GM21825 (cell line): ENCODE measurements around the gene SCAMP2.
"Not testable (repeated sequence)": the region's sequence is repeated elsewhere in the genome, so short reads cannot be mapped to it uniquely, and the experiment has no call there.

Source experiments
- ATAC-seq: cut with Tn5 transposase; IDR thresholded peaks from one replicate; pipeline ENCODE4 v1.9.1; 2021; ENCODE audit warnings: mild to moderate bottlenecking, moderate library complexity; ENCODE audit not compliant: unreplicated experiment

Gene SCAMP2

GRCh38 chr15:74891469-74891868 lies 18.3 kb upstream of the SCAMP2 start:
- no peak for ATAC-seq

DNA sequence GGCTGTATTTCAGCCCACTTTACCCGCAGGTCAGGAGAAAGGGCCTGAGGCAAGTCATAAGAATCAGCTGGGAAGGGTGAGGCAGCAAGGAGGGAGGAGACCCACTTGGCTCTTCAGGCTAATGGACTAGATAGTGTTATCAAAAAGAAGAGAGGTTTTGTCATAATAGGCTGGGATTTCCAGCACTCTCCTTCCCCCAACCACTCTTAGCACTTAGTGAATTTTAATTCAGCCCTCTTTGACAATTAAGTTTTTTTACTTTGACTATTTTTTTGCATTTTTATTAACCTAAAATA lies 17.4 kb upstream of the SCAMP2 start:
- no peak for ATAC-seq

GRCh38 chr15:74889883-74890664 lies 16.9 kb upstream of the SCAMP2 start, which contains the start of gene MPI:
TSS of gene MPI (plus strand) at chr15:74890042. CDS start at chr15:74890074, 32 bp downstream.
- peak; percentile 84 for ATAC-seq

DNA sequence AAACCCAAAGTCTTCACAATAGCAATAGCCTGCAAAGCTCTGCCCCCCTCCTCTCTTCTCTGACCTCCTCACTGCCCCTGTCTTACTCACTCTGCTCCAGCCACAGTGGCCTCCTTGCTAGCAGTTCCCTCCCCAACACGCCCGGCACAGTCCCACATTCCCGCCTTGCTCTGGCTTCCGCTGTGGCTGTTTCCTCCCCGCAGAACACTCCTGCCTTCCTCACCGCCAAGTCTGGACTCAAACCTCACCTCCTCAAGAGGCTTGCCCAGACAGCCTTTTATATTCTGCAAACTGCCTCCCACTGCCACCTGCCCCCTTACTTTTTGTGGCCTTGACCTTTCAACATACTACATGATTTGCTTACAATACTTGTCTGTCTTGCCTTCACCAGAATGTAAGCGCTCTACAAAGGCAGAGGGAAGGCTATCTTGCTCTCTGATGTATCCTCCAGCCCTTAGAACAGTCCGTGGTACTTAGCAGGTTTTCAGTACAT lies 16.3 kb upstream of the SCAMP2 start:
- ATAC-seq = peak; percentile 19

GRCh38 chr15:74888716-74889115 lies 15.6 kb upstream of the SCAMP2 start:
- ATAC-seq = no peak

DNA sequence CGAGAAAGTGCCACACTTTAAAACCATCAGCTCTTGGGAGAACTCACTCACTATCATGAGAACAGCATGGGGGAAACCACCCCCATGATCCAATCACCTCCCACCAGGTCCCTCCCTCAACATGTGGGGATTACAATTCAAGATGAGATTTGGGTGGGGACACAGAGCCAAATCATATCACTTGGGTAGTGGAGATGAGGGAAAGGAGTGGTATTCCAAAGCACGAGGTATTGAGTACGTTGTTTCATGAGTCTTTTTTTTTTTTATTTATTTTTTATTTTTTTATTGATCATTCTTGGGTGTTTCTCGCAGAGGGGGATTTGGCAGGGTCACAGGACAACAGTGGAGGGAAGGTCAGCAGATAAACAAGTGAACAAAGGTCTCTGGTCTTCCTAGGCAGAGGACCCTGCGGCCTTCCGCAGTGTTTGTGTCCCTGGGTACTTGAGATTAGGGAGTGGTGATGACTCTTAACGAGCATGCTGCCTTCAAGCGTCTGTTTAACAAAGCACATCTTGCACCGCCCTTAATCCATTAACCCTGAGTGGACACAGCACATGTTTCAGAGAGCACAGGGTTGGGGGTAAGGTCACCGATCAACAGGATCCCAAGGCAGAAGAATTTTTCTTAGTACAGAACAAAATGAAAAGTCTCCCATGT lies 14.5 kb upstream of the SCAMP2 start:
- ATAC-seq = not testable (repeated sequence)

DNA sequence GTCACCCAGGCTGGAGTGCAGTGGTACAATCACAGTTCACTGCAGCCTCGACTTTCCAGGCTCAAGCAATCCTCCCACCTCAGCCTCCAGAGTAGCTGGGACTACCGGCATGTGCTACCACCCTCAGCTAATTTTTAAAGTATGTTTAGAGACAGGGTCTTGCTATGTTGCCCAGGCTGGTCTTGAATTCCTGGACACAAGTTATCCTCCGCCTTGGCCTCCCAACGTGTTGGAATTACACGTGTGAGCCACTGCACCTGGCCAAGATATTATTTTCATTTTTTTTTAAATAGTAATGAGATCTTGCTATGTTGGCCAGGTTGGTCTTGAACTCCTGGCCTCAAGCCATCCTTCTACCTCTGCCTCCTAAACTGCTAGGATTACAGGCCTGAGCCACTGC lies 12.3 kb upstream of the SCAMP2 start:
- ATAC-seq = no peak

- no peak for ATAC-seq
Observed at GRCh38 chr15:74884428-74885223, 11.5 kb upstream of the SCAMP2 start.

DNA sequence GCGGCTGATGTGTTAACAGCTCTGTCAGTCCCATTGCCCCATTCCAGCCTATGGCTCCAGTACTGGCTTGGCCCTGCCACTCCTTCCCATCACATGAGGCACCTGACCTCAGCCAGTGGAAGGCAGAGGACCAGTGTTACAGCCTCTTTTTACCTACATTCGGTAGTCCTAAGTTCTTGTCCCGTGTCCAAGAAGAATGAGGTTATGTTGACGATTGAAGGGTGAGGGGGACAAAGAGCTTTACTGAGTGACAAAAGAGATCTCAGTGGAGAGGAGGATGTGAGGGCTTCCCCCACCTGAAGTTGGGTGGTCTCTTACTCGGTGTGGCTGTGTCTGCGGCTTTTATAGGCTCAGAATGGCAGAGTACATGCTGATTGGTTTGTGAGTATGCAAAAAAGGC lies 9.4 kb upstream of the SCAMP2 start:
- ATAC-seq = no peak

GRCh38 chr15:74878273-74878672 lies 5.1 kb upstream of the SCAMP2 start:
- no peak for ATAC-seq

DNA sequence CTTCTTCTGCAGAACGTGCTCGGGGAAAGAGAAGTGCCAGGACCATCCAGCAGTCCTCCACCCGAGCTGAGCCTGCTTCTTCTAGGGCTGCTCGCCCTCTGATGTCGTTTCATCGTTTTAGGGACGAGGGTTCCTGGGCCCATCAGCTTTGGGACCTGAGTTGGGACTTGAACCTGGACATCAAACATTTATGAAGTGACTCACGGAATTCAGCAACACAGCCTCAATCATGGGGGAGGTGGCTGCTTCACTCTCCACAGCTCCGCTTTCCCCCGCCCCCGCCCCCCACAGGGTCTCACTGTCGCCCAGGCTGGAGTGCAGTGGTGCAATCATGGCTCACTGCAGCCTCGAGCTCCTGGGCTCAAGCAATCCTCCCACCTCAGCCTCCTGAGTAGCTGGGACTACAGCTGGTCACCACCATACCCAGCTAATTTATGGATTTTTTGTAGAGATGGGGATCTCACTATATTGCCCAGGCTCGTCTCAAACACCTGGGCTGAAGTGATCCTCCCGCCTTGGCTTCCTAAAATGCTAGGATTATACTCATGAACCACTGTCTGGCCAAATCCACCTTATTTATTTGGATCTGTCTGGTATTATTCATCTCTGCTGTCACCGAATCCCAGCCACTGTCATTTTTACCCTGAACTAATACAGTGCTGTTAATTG lies 725 bp upstream of the SCAMP2 start:
- no peak for ATAC-seq

DNA sequence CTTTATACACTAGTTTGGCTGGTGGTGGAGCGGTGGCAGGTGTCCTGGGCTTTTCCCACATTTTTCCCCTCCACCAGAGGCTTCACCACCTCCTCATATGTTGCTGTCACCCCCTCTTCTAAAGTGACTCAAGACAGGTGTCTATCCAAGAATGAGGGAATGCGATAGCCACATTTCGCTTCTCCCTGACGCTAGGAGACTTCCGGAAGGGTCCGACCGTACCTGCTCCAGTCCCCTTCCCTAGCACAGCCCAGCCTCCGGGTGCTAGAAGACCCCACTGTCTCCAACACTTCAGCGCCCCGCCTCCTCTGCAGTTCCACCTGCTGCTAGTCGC lies 496 bp downstream of the SCAMP2 start:
- ATAC-seq = no peak

GRCh38 chr15:74870436-74871215 lies 2.5 kb downstream of the SCAMP2 start:
- ATAC-seq = no peak

DNA sequence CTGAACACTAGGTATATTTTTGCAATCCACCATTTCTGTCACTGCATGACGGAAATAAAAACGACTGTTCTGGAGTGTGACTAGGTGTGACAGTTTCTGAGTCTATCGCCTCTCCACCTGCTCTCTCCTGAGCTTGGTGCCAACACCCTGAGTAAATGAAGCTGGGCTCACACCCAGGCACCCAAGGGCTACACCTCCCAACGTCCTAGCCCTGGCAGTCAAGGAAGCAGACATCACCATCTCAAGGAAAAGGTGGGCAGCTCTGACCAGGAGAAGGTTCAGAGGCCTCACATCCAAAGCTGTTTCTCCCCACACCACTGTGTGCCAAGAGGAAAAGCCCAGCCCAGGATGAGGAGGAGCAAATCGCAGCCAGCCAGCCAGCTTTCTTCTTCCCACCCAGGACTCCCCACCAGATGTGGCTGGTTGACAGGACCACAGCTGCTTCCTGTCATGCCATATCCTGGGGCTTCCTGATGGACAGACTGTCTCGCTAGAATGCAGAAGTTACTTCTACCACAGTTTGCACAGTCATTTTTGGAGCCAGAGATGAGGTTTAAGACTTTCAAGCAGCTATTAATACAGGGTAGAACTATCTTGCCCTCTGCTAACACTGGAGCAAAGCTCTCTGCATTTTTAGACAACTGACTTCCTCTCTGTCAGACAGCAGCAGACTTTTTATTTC lies 3.3 kb downstream of the SCAMP2 start:
- peak; percentile 43 for ATAC-seq

DNA sequence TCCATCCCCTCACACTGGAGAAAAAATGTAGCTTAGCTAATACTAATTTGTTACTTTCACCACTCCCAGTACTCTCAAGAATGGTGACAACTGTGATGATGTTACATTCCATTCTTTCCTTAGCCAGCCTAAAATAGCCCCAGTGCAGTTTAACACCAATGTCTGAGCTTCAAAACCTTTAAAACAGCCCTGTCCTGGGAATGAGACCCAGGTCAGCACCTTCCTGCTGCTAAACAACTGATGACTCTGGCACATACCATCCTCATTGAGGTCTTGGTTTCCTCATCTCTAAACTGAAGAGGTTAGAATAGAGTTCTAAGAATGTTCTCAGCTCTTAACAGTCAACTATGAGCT lies 3.8 kb downstream of the SCAMP2 start:
- no peak for ATAC-seq

- no peak for ATAC-seq
Observed at GRCh38 chr15:74868059-74868458, 5.1 kb downstream of the SCAMP2 start.

- no peak for ATAC-seq
Observed at GRCh38 chr15:74867466-74868038, 5.6 kb downstream of the SCAMP2 start.

DNA sequence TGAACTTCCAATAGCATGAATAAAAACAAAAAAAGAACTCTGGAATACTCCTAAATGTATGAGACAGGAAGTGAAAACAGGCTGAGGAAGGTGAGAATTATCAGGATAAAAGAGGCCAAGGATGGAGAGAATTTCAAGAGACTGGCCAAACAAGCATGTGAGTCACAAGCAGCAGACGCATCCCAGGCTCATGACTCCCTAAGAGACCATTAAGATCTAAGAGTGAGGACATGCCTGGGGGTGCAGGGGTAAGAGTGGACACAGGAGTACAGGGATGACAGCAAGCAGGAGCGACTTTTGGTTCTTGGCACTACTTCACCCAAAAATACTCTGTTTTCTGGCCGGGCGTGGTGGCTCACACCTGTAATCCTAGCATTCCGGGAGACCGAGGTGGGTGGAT lies 7.1 kb downstream of the SCAMP2 start:
- ATAC-seq = no peak

DNA sequence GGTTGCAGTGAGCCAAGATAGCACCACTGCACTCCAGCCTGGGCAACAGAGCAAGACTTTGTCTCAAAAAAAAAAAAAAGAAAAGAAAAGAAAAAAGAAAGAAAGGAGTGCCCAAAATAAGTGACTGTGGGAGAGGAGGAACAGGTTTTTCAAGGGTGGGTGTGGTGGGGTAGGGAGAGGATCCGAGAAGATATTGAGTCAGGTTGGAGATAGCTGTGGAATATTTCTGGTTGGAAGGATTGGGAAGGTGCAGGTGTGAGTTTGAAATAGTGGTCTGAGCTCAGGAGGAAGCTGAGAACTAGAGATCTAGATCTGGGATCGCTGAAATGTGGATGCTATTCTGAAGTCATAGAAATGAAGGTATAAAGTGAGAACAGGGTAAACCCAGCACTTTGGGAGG lies 7.8 kb downstream of the SCAMP2 start:
- ATAC-seq = no peak

GRCh38 chr15:74864296-74864695 lies 8.9 kb downstream of the SCAMP2 start:
- no peak for ATAC-seq
